NB4 (cell line): ENCODE measurements around the gene MZT1.

Experiments
- DNase-seq: peaks from one replicate; pipeline ENCODE4 v3.0.0; 2010; ENCODE audit warnings: low read depth
- H3K4me3 ChIP-seq: one replicate; pipeline ENCODE4 v1.5.1; 2011; ENCODE audit warnings: mild to moderate bottlenecking, low read depth, low read length, moderate library complexity
- CTCF ChIP-seq: IDR thresholded peaks from one replicate; pipeline ENCODE4 v1.5.1; 2012; ENCODE audit warnings: low read depth, low read length
- MYC ChIP-seq: IDR thresholded peaks from 2 replicates; pipeline ENCODE4 v1.6.1; 2011; ENCODE audit warnings: low read depth, low read length
- POLR2A ChIP-seq: IDR thresholded peaks from 2 replicates; pipeline ENCODE4 v1.6.1; 2011; ENCODE audit warnings: mild to moderate bottlenecking; ENCODE audit not compliant: insufficient read length; ENCODE audit errors: extremely low read depth
- TF ChIP-seq, protein P1 (sequence below): IDR thresholded peaks from 2 replicates; pipeline ENCODE4 v1.6.1; 2011; ENCODE audit warnings: low read depth, low read length

Gene MZT1

DNA sequence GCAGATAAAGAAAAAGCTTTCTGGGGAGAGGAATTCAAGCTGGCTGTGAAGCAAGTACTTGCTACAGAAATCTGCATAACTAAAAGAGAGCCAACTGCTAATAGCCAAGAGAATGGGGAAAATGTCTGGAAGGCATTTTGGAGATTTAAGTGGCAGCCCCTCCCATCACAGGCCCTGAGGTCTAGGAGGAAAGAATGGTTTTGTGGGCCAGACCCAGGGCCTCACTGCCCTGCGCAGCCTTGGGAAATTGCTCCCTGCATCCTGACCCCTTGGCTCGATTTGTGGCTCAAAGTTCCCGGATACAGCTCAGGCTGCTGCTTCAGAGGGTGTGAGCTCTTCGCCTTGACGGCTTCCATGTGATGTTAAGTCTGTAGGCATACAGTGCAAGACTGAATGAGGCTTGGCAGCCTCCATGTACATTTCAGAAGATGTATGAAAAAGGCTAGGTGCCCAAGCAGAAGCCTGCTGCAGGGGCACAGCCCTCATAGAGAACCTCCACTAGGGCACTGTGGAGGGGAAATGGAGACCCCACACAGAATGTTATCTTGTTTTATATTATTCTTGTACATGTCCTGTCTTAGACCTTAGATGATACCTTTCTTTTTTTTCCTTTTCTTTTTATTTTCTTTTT lies 34.4 kb downstream of the MZT1 start:
- no peak for TF ChIP-seq CTCF
- TF ChIP-seq, protein P1, sequence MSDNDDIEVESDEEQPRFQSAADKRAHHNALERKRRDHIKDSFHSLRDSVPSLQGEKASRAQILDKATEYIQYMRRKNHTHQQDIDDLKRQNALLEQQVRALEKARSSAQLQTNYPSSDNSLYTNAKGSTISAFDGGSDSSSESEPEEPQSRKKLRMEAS = no peak
- TF ChIP-seq POLR2A = no peak
- no peak for TF ChIP-seq MYC
- DNase-seq = no peak
- H3K4me3 ChIP-seq = no peak overlapping the region

- no peak for DNase-seq
- H3K4me3 ChIP-seq = no peak overlapping the region
- TF ChIP-seq, protein P1 = no peak
- TF ChIP-seq POLR2A = no peak
- no peak for TF ChIP-seq MYC
- TF ChIP-seq CTCF = no peak
Observed at GRCh38 chr13:72689181-72689696, 38.2 kb downstream of the MZT1 start.

- DNase-seq = no peak
- TF ChIP-seq POLR2A (no peak), MYC (no peak), CTCF (no peak)
- TF ChIP-seq, protein P1 = no peak
- H3K4me3 ChIP-seq = no peak overlapping the region
Observed at GRCh38 chr13:72686766-72687165, 40.7 kb downstream of the MZT1 start.

DNA sequence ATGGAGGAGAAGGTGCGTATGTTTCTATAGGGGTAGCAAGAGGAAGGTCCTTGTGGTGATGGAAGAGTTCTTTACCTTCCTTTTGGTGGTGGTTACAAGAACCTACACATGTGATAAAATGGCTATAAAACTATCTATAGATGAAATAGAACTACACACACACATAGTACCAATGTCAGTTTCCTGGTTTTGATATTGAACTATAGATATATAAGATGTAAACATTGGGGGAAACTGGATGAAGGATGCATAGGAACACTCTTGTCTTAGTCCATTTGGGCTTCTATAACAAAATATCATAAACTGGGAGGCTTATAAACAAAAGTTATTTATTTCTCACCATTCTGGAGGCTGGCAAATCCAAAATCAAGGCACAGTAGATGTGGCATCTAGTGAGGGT lies 47.1 kb downstream of the MZT1 start:
- DNase-seq = no peak
- TF ChIP-seq CTCF (no peak), MYC (no peak), POLR2A (no peak)
- TF ChIP-seq, protein P1 = no peak
- no peak overlapping the region for H3K4me3 ChIP-seq

- H3K4me3 ChIP-seq = no peak overlapping the region
- no peak for TF ChIP-seq CTCF
- TF ChIP-seq, protein P1 = no peak
- no peak for TF ChIP-seq POLR2A
- TF ChIP-seq MYC = no peak
- no peak for DNase-seq
Observed at GRCh38 chr13:72678312-72678711, 49.1 kb downstream of the MZT1 start.

GRCh38 chr13:72677431-72677830 lies 50.0 kb downstream of the MZT1 start:
- H3K4me3 ChIP-seq = no peak overlapping the region
- DNase-seq = no peak
- TF ChIP-seq MYC (no peak), CTCF (no peak), POLR2A (no peak)
- TF ChIP-seq, protein P1 = no peak
